Prostate gland (tissue), 2 donors: Measurements from ENCODE around the gene IGFBP7.

Source experiments
- POLR2A ChIP-seq: fragments of 450-650 bp; IDR thresholded peaks from one replicate; pipeline ENCODE4 v1.6.1; 2016; ENCODE audit warnings: antibody characterized with exemption, mild to moderate bottlenecking
- POLR2AphosphoS5 ChIP-seq: sonication (generic); formaldehyde crosslinking; IDR thresholded peaks from one replicate; pipeline ENCODE4 v1.6.1; 2017; ENCODE audit warnings: antibody characterized with exemption
- TF ChIP-seq, protein P1 (sequence below), 4 experiments: fragments of 200-600 bp in 2 of 4; fragments of 450-650 bp in 2 of 4; sonication (generic) in 2 of 4; IDR thresholded peaks; 1 replicate in 3 of 4; 2 replicates in 1 of 4; pipeline ENCODE4 v1.5.1; 2016 to 2019; ENCODE audit warnings: antibody characterized with exemption in 4 of 4, mild to moderate bottlenecking in 2 of 4, moderate library complexity in 2 of 4

DNA sequence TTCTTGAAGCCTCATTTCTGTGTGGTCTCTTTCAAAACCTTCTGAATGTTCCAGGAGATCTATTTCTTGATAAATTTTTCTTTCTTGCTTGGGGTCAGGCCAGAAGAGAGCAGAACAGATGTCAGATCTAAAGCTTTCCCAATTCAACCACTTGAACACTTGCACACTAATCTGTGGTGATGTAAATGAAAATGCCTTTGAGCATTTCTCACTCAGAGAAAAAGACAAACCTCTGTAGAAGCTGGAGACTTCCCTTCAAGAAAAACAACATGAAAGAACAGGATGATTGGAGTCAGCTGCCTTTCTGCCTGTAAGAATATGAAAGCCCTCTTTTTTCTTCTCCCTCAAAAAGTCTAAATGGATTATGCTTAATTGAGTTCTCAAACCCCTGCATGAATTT is 11.2 kb downstream of the IGFBP7 start:
- TF ChIP-seq, protein P1, sequence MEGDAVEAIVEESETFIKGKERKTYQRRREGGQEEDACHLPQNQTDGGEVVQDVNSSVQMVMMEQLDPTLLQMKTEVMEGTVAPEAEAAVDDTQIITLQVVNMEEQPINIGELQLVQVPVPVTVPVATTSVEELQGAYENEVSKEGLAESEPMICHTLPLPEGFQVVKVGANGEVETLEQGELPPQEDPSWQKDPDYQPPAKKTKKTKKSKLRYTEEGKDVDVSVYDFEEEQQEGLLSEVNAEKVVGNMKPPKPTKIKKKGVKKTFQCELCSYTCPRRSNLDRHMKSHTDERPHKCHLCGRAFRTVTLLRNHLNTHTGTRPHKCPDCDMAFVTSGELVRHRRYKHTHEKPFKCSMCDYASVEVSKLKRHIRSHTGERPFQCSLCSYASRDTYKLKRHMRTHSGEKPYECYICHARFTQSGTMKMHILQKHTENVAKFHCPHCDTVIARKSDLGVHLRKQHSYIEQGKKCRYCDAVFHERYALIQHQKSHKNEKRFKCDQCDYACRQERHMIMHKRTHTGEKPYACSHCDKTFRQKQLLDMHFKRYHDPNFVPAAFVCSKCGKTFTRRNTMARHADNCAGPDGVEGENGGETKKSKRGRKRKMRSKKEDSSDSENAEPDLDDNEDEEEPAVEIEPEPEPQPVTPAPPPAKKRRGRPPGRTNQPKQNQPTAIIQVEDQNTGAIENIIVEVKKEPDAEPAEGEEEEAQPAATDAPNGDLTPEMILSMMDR (IDR thresholded peaks at IDR 0.05), result no peak
- TF ChIP-seq POLR2AphosphoS5 (no peak), POLR2A (no peak)
